ENCODE measurements around the gene ACSL5. TPM values are rescaled to one million over a fixed set of nuclear protein-coding genes. Genes with fewer than 3 reads are reported as not detected.

ACSL5 gene
- total and polyA plus RNA-seq, 2 donors (not counting 1 experiment from before 2014, with no cell fraction given), result 31.5 to 36.2 TPM

DNA sequence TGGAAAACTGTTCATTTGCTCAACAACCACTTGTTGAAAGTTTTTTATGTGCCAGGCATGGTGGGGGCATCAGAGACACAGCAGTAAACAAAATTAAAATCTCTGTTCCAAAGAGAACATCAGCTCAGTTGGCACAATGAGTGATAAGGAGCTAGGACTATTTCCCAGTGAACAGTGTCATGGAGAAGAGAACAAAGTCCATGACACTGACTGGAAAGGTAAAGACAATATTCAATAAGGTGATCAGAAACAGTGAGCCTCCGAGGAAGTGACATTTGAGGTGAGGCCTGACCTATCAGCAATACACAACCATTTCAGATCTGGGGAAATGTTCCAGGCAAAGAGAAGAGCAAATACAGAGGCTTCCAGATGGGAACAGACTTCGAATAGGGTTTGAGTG lies 14.6 kb downstream of the ACSL5 start:
- CTCF ChIA-PET, result no interaction called here
- ATAC-seq (ENCODE audit: low read depth), result no peak
- Histone ChIP-seq H3K27me3 (replicated peaks in 1 of 4; ENCODE audit: control extremely low read depth in 1 of 4, control insufficient read depth in 3 of 4, insufficient read depth in 4 of 4, low read length in 3 of 4) (no peaks in the 10 kb centered on the region), H3K27ac (ENCODE audit: low read length in 2 of 2) (peak overlapping the region in 1 of 2 donors; percentile 42), H2AFZ (ENCODE audit: insufficient read depth, low read depth, low read length, poor library complexity, severe bottlenecking) (no peak overlapping the region), H4K20me1 (ENCODE audit: control insufficient read depth, insufficient read depth, low read length, poor library complexity, severe bottlenecking) (peaks cover 42% of the 10 kb centered on the region), H3K79me2 (ENCODE audit: control insufficient read depth, insufficient read depth, low read length) (peaks cover 63% of the 10 kb centered on the region), H3K4me1 (ENCODE audit: control insufficient read depth in 2 of 2, insufficient read depth in 2 of 2, low read length in 2 of 2) (peaks cover 6 to 10% of the 10 kb centered on the region in 2 donors), H3K36me3 (replicated peaks in 1 of 2; ENCODE audit: control extremely low read depth in 1 of 2, control insufficient read depth in 1 of 2, extremely low read depth in 1 of 2, insufficient read depth in 2 of 2, low read length in 1 of 2) (peaks cover 0 to 3% of the 10 kb centered on the region in 2 experiments), H3K9me3 (ENCODE audit: control extremely low read depth in 1 of 3, control insufficient read depth in 2 of 3, insufficient read depth in 1 of 3, low read length in 2 of 3) (no peaks in the 10 kb centered on the region), H3K4me3 (ENCODE audit: control extremely low read depth in 1 of 5, extremely low read depth in 1 of 5, insufficient read depth in 1 of 5, low read depth in 2 of 5, low read length in 4 of 5) (no peak overlapping the region), H3K9ac (ENCODE audit: low read length) (no peak overlapping the region), H3K4me2 (replicated peaks; ENCODE audit: low read depth, low read length, poor library complexity, severe bottlenecking) (no peak overlapping the region)
- no CpG with 5 or more reads among the region's 2 CpGs for WGBS (ENCODE audit: insufficient coverage)
- no peak overlapping the region for H3K27ac Mint-ChIP-seq
- intact Hi-C loops (cut with micrococcal nuclease), result no loop called here
- H3K9me3 Mint-ChIP-seq (ENCODE audit: insufficient read depth), result no peaks in the 10 kb centered on the region
- TF ChIP-seq, protein P1, sequence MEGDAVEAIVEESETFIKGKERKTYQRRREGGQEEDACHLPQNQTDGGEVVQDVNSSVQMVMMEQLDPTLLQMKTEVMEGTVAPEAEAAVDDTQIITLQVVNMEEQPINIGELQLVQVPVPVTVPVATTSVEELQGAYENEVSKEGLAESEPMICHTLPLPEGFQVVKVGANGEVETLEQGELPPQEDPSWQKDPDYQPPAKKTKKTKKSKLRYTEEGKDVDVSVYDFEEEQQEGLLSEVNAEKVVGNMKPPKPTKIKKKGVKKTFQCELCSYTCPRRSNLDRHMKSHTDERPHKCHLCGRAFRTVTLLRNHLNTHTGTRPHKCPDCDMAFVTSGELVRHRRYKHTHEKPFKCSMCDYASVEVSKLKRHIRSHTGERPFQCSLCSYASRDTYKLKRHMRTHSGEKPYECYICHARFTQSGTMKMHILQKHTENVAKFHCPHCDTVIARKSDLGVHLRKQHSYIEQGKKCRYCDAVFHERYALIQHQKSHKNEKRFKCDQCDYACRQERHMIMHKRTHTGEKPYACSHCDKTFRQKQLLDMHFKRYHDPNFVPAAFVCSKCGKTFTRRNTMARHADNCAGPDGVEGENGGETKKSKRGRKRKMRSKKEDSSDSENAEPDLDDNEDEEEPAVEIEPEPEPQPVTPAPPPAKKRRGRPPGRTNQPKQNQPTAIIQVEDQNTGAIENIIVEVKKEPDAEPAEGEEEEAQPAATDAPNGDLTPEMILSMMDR (IDR thresholded peaks at IDR 0.05), result no peak
- TF ChIP-seq EZH2 (IDR thresholded peaks at IDR 0.05; ENCODE audit: borderline replicate concordance, insufficient read depth, low read depth, low read length, poor library complexity, severe bottlenecking), result no peak
- no peaks in the 10 kb centered on the region for H3K27me3 Mint-ChIP-seq
- peaks cover 41% of the 10 kb centered on the region for H3K4me1 Mint-ChIP-seq
- DNase-seq, result no peak
- H3K4me3 Mint-ChIP-seq, result no peak overlapping the region
- POLR2A ChIA-PET, result no interaction called here

DNA sequence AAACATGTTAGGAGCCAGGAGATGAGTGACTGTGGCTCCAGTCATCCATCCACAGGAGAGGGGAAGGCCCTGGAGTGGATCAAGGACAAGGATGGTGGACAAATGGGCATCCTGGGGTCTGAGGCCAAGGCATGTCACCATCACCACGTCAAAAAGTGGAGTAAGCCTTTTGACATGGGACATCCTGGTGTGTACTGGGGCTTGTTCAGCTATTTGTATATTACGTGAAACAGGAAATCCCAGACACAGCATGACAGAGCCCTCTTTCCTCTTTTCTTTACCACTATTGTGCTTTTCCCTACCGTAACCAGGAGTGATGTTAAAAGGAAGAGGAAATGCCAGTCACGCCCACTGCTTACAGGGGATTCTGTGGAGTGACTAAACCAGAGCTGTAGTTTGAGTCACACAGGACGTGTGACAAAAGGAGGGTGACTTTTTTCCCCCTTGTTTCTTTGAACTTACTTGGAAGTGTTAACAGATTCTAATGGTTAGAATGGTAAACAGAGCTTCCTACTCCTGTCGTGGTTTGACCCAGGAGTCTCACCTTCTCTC lies 15.4 kb downstream of the ACSL5 start:
- Histone ChIP-seq H3K9ac (ENCODE audit: low read length) (no peak overlapping the region), H4K20me1 (ENCODE audit: control insufficient read depth, insufficient read depth, low read length, poor library complexity, severe bottlenecking) (peaks cover 49% of the 10 kb centered on the region), H2AFZ (ENCODE audit: insufficient read depth, low read depth, low read length, poor library complexity, severe bottlenecking) (no peak overlapping the region), H3K4me3 (ENCODE audit: control extremely low read depth in 1 of 5, extremely low read depth in 1 of 5, insufficient read depth in 1 of 5, low read depth in 2 of 5, low read length in 4 of 5) (no peak overlapping the region), H3K27ac (ENCODE audit: low read length in 2 of 2) (peak overlapping the region; percentile 1 to 42), H3K4me2 (replicated peaks; ENCODE audit: low read depth, low read length, poor library complexity, severe bottlenecking) (peak overlapping the region; percentile 29), H3K27me3 (replicated peaks in 1 of 4; ENCODE audit: control extremely low read depth in 1 of 4, control insufficient read depth in 3 of 4, insufficient read depth in 4 of 4, low read length in 3 of 4) (no peaks in the 10 kb centered on the region), H3K36me3 (replicated peaks in 1 of 2; ENCODE audit: control extremely low read depth in 1 of 2, control insufficient read depth in 1 of 2, extremely low read depth in 1 of 2, insufficient read depth in 2 of 2, low read length in 1 of 2) (peaks cover 0 to 10% of the 10 kb centered on the region in 2 experiments), H3K4me1 (ENCODE audit: control insufficient read depth in 2 of 2, insufficient read depth in 2 of 2, low read length in 2 of 2) (peaks cover 6 to 10% of the 10 kb centered on the region in 2 donors), H3K79me2 (ENCODE audit: control insufficient read depth, insufficient read depth, low read length) (peaks cover 57% of the 10 kb centered on the region), H3K9me3 (ENCODE audit: control extremely low read depth in 1 of 3, control insufficient read depth in 2 of 3, insufficient read depth in 1 of 3, low read length in 2 of 3) (no peaks in the 10 kb centered on the region)
- peaks cover 36% of the 10 kb centered on the region for H3K4me1 Mint-ChIP-seq
- DNase-seq (peak; percentile 53), ATAC-seq (ENCODE audit: low read depth) (no peak)
- no peak for TF ChIP-seq EZH2 (IDR thresholded peaks at IDR 0.05; ENCODE audit: borderline replicate concordance, insufficient read depth, low read depth, low read length, poor library complexity, severe bottlenecking)
- TF ChIP-seq, protein P1 (IDR thresholded peaks at IDR 0.05), result no peak
- WGBS (ENCODE audit: insufficient coverage), result no CpG with 5 or more reads among the region's 6 CpGs
- no peaks in the 10 kb centered on the region for H3K9me3 Mint-ChIP-seq (ENCODE audit: insufficient read depth)
- POLR2A ChIA-PET, result no interaction called here
- no peaks in the 10 kb centered on the region for H3K27me3 Mint-ChIP-seq
- intact Hi-C loops (cut with micrococcal nuclease), result no loop called here
- no peak overlapping the region for H3K4me3 Mint-ChIP-seq
- H3K27ac Mint-ChIP-seq, result peak overlapping the region; percentile 29
- CTCF ChIA-PET, result interaction anchor here (0.6 kb wide), 1 partner anchor 89 kb away, joined by 3 read pairs; no protein-coding TSS in a partner anchor

All from B cell (primary cell).